SU-DHL-6 (cell line): ENCODE results near the gene MLN.

ENCODE experiments used
- H2AFZ ChIP-seq: fragments of 200-600 bp; sonication (generic); 2 replicates; pipeline ENCODE4 v1.6.1; 2014; ENCODE audit warnings: low read depth, mild to moderate bottlenecking, moderate library complexity, mixed read lengths, antibody characterized with exemption, low read length; ENCODE audit not compliant: severe bottlenecking
- H3F3A ChIP-seq: fragments of 200-600 bp; shearing (Covaris generic); 2 replicates; pipeline ENCODE4 v1.6.0; 2016; ENCODE audit warnings: antibody characterized with exemption, mild to moderate bottlenecking; ENCODE audit not compliant: insufficient read depth
- H3K27ac ChIP-seq: fragments of 200-600 bp; sonication (generic); 2 replicates; pipeline ENCODE4 v1.5.1; 2016; ENCODE audit warnings: low read depth, mild to moderate bottlenecking, low read length, moderate library complexity, mixed read lengths
- H3K27me3 ChIP-seq: fragments of 200-600 bp; sonication (generic), shearing (Covaris generic); 2 replicates; pipeline ENCODE4 v1.6.0; 2014; ENCODE audit warnings: mild to moderate bottlenecking, low read length
- H3K36me3 ChIP-seq: fragments of 200-600 bp; sonication (generic); 2 replicates; pipeline ENCODE4 v1.6.1; 2014; ENCODE audit warnings: mild to moderate bottlenecking, low read length, mixed read lengths
- H3K4me2 ChIP-seq: fragments of 300-600, 200-600 bp; shearing (Covaris generic), sonication (generic); 2 replicates; pipeline ENCODE4 v1.6.0; 2014; ENCODE audit warnings: low read length, low read depth, mild to moderate bottlenecking; ENCODE audit not compliant: poor library complexity, severe bottlenecking
- H3K4me3 ChIP-seq: fragments of 200-600 bp; sonication (generic); 2 replicates; pipeline ENCODE4 v1.5.1; 2014; ENCODE audit warnings: antibody characterized with exemption, low read length, mild to moderate bottlenecking, mixed read lengths; ENCODE audit not compliant: insufficient read depth, poor library complexity, severe bottlenecking
- H3K79me2 ChIP-seq: fragments of 200-600 bp; sonication (generic); 2 replicates; pipeline ENCODE4 v1.6.1; 2014; ENCODE audit warnings: mild to moderate bottlenecking, low read length, moderate library complexity; ENCODE audit not compliant: insufficient read depth
- H3K9ac ChIP-seq: fragments of 200-600 bp; sonication (generic); 2 replicates; pipeline ENCODE4 v1.7.0; 2014; ENCODE audit warnings: mild to moderate bottlenecking, low read length
- H3K9me2 ChIP-seq: fragments of 200-600 bp; sonication (generic); replicated peaks from 2 replicates; pipeline ENCODE4 v1.6.1; 2014; ENCODE audit warnings: low read length; ENCODE audit not compliant: insufficient read depth
- H3K9me3 ChIP-seq: fragments of 200-600 bp; sonication (generic); 2 replicates; pipeline ENCODE4 v1.6.1; 2014; ENCODE audit warnings: low read length, mixed read lengths; ENCODE audit not compliant: insufficient read depth
- H4K20me1 ChIP-seq: fragments of 200-600 bp; sonication (generic); 2 replicates; pipeline ENCODE4 v1.6.1; 2014; ENCODE audit warnings: low read depth, mild to moderate bottlenecking, antibody characterized with exemption, low read length, moderate library complexity, mixed read lengths
- EZH2phosphoT487 ChIP-seq: fragments of 200-600 bp; sonication (generic), shearing (Covaris generic); conservative IDR thresholded peaks from 2 replicates; pipeline ENCODE4 v1.6.1; 2018; ENCODE audit warnings: mild to moderate bottlenecking, antibody characterized with exemption, low read length, moderate library complexity, mixed read lengths
- TF ChIP-seq, protein P1 (sequence below): fragments of 200-600 bp; sonication (generic); IDR thresholded peaks from one replicate; pipeline ENCODE4 v1.5.1; 2017; ENCODE audit warnings: antibody characterized with exemption, mild to moderate bottlenecking, low read length, moderate library complexity; ENCODE audit not compliant: insufficient read depth, poor library complexity, severe bottlenecking

MLN gene

GRCh38 chr6:33813246-33813904 is 9.6 kb upstream of the MLN start:
- no peaks in the 10 kb centered on the region for H3K9me3 ChIP-seq
- no peak for TF ChIP-seq EZH2phosphoT487
- TF ChIP-seq, protein P1, sequence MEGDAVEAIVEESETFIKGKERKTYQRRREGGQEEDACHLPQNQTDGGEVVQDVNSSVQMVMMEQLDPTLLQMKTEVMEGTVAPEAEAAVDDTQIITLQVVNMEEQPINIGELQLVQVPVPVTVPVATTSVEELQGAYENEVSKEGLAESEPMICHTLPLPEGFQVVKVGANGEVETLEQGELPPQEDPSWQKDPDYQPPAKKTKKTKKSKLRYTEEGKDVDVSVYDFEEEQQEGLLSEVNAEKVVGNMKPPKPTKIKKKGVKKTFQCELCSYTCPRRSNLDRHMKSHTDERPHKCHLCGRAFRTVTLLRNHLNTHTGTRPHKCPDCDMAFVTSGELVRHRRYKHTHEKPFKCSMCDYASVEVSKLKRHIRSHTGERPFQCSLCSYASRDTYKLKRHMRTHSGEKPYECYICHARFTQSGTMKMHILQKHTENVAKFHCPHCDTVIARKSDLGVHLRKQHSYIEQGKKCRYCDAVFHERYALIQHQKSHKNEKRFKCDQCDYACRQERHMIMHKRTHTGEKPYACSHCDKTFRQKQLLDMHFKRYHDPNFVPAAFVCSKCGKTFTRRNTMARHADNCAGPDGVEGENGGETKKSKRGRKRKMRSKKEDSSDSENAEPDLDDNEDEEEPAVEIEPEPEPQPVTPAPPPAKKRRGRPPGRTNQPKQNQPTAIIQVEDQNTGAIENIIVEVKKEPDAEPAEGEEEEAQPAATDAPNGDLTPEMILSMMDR: no peak
- no peaks in the 10 kb centered on the region for H3K36me3 ChIP-seq
- no peaks in the 10 kb centered on the region for H3F3A ChIP-seq
- no peak overlapping the region for H2AFZ ChIP-seq
- H3K27me3 ChIP-seq: no peaks in the 10 kb centered on the region
- H4K20me1 ChIP-seq: no peaks in the 10 kb centered on the region
- no peak overlapping the region for H3K9ac ChIP-seq
- H3K27ac ChIP-seq: no peak overlapping the region
- H3K4me2 ChIP-seq: no peak overlapping the region
- no peaks in the 10 kb centered on the region for H3K79me2 ChIP-seq
- H3K9me2 ChIP-seq: no peaks in the 10 kb centered on the region
- no peak overlapping the region for H3K4me3 ChIP-seq

DNA sequence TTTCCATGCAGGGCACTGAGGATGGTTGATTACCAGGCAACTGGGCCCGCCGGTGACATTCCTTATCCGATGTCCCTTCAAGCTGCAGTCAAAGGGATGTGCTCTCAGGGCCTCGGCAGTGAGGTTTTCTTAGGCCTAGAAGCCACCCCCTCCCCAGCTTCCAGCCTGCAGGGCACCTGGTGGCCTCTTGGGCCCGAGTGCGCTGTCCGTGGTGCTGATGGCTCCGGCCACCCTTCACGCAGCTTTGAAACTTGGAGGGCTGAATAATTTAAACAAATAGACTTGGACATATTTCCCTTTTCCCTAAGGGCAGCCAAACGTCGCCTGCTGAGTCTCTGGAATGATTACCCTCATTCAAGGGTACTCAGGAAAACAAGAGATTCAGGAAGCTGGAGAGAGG is 8.9 kb upstream of the MLN start:
- Histone ChIP-seq H3K4me3 (no peak overlapping the region), H2AFZ (no peak overlapping the region), H3F3A (no peaks in the 10 kb centered on the region), H3K4me2 (no peak overlapping the region), H3K27ac (no peak overlapping the region), H3K27me3 (no peaks in the 10 kb centered on the region), H3K9me2 (no peaks in the 10 kb centered on the region), H3K9me3 (no peaks in the 10 kb centered on the region), H3K79me2 (no peaks in the 10 kb centered on the region), H4K20me1 (no peaks in the 10 kb centered on the region), H3K9ac (no peak overlapping the region), H3K36me3 (no peaks in the 10 kb centered on the region)
- TF ChIP-seq EZH2phosphoT487: no peak
- TF ChIP-seq, protein P1: no peak

DNA sequence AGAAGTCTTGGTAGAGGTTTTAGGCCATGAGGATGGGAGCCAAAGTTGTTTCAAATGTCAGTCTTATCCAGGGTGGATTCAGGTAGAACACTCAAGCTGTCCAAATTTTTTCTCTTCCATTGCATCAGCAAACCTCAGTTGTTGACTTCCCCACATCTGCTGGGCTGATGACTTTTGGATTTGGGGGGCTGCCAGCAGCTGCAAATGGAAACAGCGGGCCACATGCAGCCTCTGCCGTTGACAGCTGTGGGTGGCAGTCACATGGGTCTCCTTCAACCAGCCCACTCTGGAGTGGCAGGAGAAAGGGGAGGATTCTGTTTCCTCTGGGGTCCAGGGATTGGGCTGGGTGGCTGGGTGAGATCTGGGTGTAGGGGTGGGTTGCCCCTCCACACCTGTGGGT is 5.8 kb upstream of the MLN start:
- Histone ChIP-seq H3K9ac (no peak overlapping the region), H3F3A (no peaks in the 10 kb centered on the region), H3K4me2 (no peak overlapping the region), H3K9me2 (no peaks in the 10 kb centered on the region), H3K27me3 (no peaks in the 10 kb centered on the region), H2AFZ (no peak overlapping the region), H3K36me3 (no peaks in the 10 kb centered on the region), H3K79me2 (no peaks in the 10 kb centered on the region), H3K27ac (no peak overlapping the region), H3K4me3 (no peak overlapping the region), H3K9me3 (no peaks in the 10 kb centered on the region), H4K20me1 (no peaks in the 10 kb centered on the region)
- no peak for TF ChIP-seq EZH2phosphoT487
- TF ChIP-seq, protein P1: no peak
